HCT116 (cell line): ENCODE measurements around the gene ZXDC. TPM values are rescaled to one million over a fixed set of nuclear protein-coding genes. Genes with fewer than 3 reads are reported as not detected.

Experiments
- ATAC-seq: fragments of 200-7000 bp; cut with Tn5 transposase; 2 replicates; pipeline ENCODE4 v1.9.1; 2020; ENCODE audit warnings: mild to moderate bottlenecking, moderate library complexity
- BruUV-seq: library from RNA; stranded (reverse); fragments of 400-500 nt; replicated peaks from 2 replicates; lab custom pipeline; 2021; lab: Mats Ljungman, UMichigan
- CTCF ChIA-PET: fragments of 300-600 bp; sonication (Branson Sonifier 250); formaldehyde crosslinking; loops from one replicate; lab custom pipeline; 2021; ENCODE audit warnings: antibody characterized with exemption; lab: Charles Lee
- POLR2A ChIA-PET: fragments of 300-600, 350-600 bp; sonication (Branson Sonifier 250); formaldehyde crosslinking; loops from one replicate; lab custom pipeline; 2021; ENCODE audit warnings: antibody characterized with exemption; lab: Charles Lee
- RAD21 ChIA-PET, 2 experiments: fragments of 300-600 bp; sonication (Branson Sonifier 250); formaldehyde crosslinking; loops; one replicate each; lab custom pipeline; 2023; ENCODE audit warnings: low total read pairs in 2 of 2; ENCODE audit not compliant: uncharacterized antibody in 2 of 2, unreplicated experiment in 2 of 2, low non-redundant PET in 1 of 2; lab: Charles Lee
- DNase-seq: peaks from one replicate; pipeline ENCODE4 v3.0.0-alpha.2; 2010; ENCODE audit warnings: low read depth, low spot score
- H2AFZ ChIP-seq: fragments of 200-600 bp; shearing (Covaris generic), sonication (generic); 2 replicates; pipeline ENCODE4 v1.6.1; 2017; ENCODE audit warnings: low read depth, mixed run types, mixed read lengths, antibody characterized with exemption, low read length; ENCODE audit not compliant: poor library complexity, severe bottlenecking
- H3K27ac ChIP-seq: 2 replicates; pipeline ENCODE4 v1.5.1; 2012; ENCODE audit warnings: low read depth, low read length
- H3K27me3 ChIP-seq: fragments of 200-600 bp; sonication (generic); 2 replicates; pipeline ENCODE4 v1.6.1; 2016; ENCODE audit warnings: mixed run types, low read length, mixed read lengths; ENCODE audit not compliant: insufficient read depth
- H3K36me3 ChIP-seq, 2 experiments: fragments of 200-500 bp in 1 of 2; fragments of 200-600 bp in 1 of 2; sonication (Bioruptor generic) in 1 of 2; sonication (generic) in 1 of 2; 2 replicates each; pipeline versions ENCODE4 v1.5.1 to v1.6.1; 2014 to 2016; ENCODE audit warnings: low read length in 2 of 2, inconsistent platforms in 1 of 2, mixed read lengths in 1 of 2, mixed run types in 1 of 2; ENCODE audit not compliant: insufficient read depth in 2 of 2, control insufficient read depth in 1 of 2
- H3K4me1 ChIP-seq, 2 experiments: fragments of 200-600 bp in 1 of 2; sonication (generic) in 1 of 2; 2 replicates each; pipeline versions ENCODE4 v1.5.1 to v1.6.1; 2012 to 2017; ENCODE audit warnings: low read length in 2 of 2, inconsistent platforms in 1 of 2, mild to moderate bottlenecking in 1 of 2, mixed read lengths in 1 of 2, mixed run types in 1 of 2, moderate library complexity in 1 of 2; ENCODE audit not compliant: insufficient read depth in 2 of 2, control insufficient read depth in 1 of 2
- H3K4me2 ChIP-seq: fragments of 200-600 bp; sonication (generic); 2 replicates; pipeline ENCODE4 v1.6.1; 2017; ENCODE audit warnings: mixed run types, low read length, mixed read lengths
- H3K4me3 ChIP-seq, 2 experiments: fragments of 200-600 bp in 1 of 2; sonication (generic) in 1 of 2; replicated peaks in 1 of 2; 2 replicates each; pipeline ENCODE4 v1.5.1; 2011 to 2016; ENCODE audit warnings: low read length in 2 of 2, control low read depth in 1 of 2, low read depth in 1 of 2, mild to moderate bottlenecking in 1 of 2, mixed read lengths in 1 of 2, mixed run types in 1 of 2
- H3K79me2 ChIP-seq: fragments of 200-600 bp; sonication (generic); 2 replicates; pipeline ENCODE4 v1.6.1; 2017; ENCODE audit warnings: mild to moderate bottlenecking, mixed run types, low read length, moderate library complexity, mixed read lengths; ENCODE audit not compliant: insufficient read depth
- H3K9ac ChIP-seq: fragments of 200-600 bp; sonication (generic); 2 replicates; pipeline ENCODE4 v1.6.1; 2016; ENCODE audit warnings: low read length, mixed read lengths
- H3K9me2 ChIP-seq: fragments of 200-600 bp; sonication (generic), shearing (Covaris generic); 2 replicates; pipeline ENCODE4 v1.6.1; 2017; ENCODE audit warnings: mixed run types, mild to moderate bottlenecking, moderate library complexity; ENCODE audit not compliant: insufficient read depth
- H3K9me3 ChIP-seq, 2 experiments: fragments of 200-500 bp in 1 of 2; fragments of 200-600 bp in 1 of 2; sonication (Bioruptor generic) in 1 of 2; sonication (generic) in 1 of 2; 2 replicates each; pipeline ENCODE4 v1.6.1; 2014 to 2017; ENCODE audit warnings: low read length in 2 of 2, mixed read lengths in 2 of 2, inconsistent platforms in 1 of 2, low read depth in 1 of 2, mild to moderate bottlenecking in 1 of 2, mixed run types in 1 of 2, moderate library complexity in 1 of 2; ENCODE audit not compliant: control insufficient read depth in 1 of 2, insufficient read depth in 1 of 2
- H4K20me1 ChIP-seq: fragments of 200-600 bp; sonication (generic), shearing (Covaris generic); 2 replicates; pipeline ENCODE4 v1.6.1; 2017; ENCODE audit warnings: mixed run types, mild to moderate bottlenecking, moderate library complexity; ENCODE audit not compliant: insufficient read depth
- CEBPB ChIP-seq: IDR thresholded peaks from 2 replicates; pipeline ENCODE4 v1.6.1; 2012; ENCODE audit warnings: low read depth
- EGR1 ChIP-seq: IDR thresholded peaks from 2 replicates; pipeline ENCODE4 v1.6.1; 2012; ENCODE audit warnings: low read depth
- ELF1 ChIP-seq: IDR thresholded peaks from 2 replicates; pipeline ENCODE4 v1.6.1; 2012; ENCODE audit warnings: low read depth, borderline replicate concordance
- FOSL1 ChIP-seq: IDR thresholded peaks from 2 replicates; pipeline ENCODE4 v1.6.1; 2012; ENCODE audit warnings: low read depth
- RAD21 ChIP-seq: IDR thresholded peaks from 2 replicates; pipeline ENCODE4 v1.6.1; 2012; ENCODE audit warnings: low read depth, mild to moderate bottlenecking
- SP1 ChIP-seq: IDR thresholded peaks from 2 replicates; pipeline ENCODE4 v1.6.1; 2012; ENCODE audit warnings: low read depth
- SRF ChIP-seq: IDR thresholded peaks from 2 replicates; pipeline ENCODE4 v1.6.1; 2012; ENCODE audit warnings: low read depth
- ZFX ChIP-seq: fragments of 450-650 bp; IDR thresholded peaks from 2 replicates; pipeline ENCODE4 v1.6.1; 2017
- ZNF274 ChIP-seq: fragments of 200-500 bp; sonication (Bioruptor generic); IDR thresholded peaks from 2 replicates; pipeline ENCODE4 v1.6.1; 2014; ENCODE audit warnings: mild to moderate bottlenecking, low read depth, low read length, inconsistent platforms
- intact Hi-C: fragments of 100-400 bp; cut with micrococcal nuclease; formaldehyde crosslinking; loops from 2 replicates; pipeline ENCODE4 v1.10.0; 2022
- total RNA-seq: library from RNA; stranded (reverse); gene quantifications from one replicate; pipeline ENCODE4 v1.2.1, GENCODE V29; 2021; ENCODE audit not compliant: unreplicated experiment
- TF ChIP-seq, protein P1 (sequence below): IDR thresholded peaks from 2 replicates; pipeline ENCODE4 v1.6.1; 2012
- TF ChIP-seq, protein P2 (sequence below), 3 experiments: fragments of 200-600 bp in 1 of 3; sonication (generic) in 1 of 3; IDR thresholded peaks in 2 of 3; conservative IDR thresholded peaks in 1 of 3; 2 replicates each; pipeline ENCODE4 v1.5.1; 2012 to 2017; ENCODE audit warnings: low read depth in 2 of 3, low read length in 2 of 3, antibody characterized with exemption in 1 of 3, borderline replicate concordance in 1 of 3, control low read depth in 1 of 3, mild to moderate bottlenecking in 1 of 3, mixed read lengths in 1 of 3, mixed run types in 1 of 3, moderate library complexity in 1 of 3; ENCODE audit not compliant: insufficient read depth in 1 of 3
- TF ChIP-seq, protein P3 (sequence below): IDR thresholded peaks from 2 replicates; pipeline ENCODE4 v1.6.1; 2012; ENCODE audit warnings: low read depth

Gene ZXDC
- total RNA-seq, 1 experiment from 2014 or later, result 29.9 TPM

DNA sequence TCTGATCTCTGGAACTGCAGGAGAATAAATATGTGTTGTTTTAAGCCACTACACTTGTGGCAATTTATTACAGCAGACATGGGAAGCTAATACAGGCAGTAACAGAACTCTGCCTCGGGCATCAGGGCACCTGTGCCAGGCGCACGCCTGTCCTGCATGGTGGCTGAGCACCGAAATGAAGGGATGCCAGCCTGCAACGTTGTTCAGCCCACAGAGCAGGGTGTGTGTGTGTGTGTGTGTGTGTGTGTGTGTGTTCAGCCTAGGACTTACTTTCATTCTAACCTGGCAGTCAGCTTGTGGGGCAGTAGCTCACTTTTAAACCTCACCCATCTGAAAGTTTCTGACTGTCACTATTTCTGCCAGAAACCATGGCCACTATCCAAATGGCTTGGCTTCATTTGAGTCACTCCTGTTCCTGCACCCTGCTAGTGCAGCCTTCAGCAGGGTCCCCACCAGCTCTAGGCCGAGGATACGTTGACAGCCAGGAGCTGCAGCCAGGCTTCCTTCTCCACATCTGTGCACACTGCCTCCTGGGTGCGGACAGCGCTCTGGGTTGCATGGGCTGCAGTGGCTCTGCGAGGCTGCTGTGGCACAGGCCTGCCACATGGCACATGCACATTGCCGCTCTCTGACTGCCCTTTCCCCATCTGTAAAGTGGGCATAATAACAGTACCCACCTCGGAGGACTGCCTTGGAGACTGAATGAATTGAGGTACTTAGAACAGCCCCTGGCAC lies 37.4 kb upstream of the ZXDC start:
- no peaks in the 10 kb centered on the region for H4K20me1 ChIP-seq
- no peak overlapping the region for H3K9ac ChIP-seq
- intact Hi-C loops, result no loop called here
- H3K36me3 ChIP-seq, result no peaks in the 10 kb centered on the region
- peaks cover 0 to 10% of the 10 kb centered on the region in 2 experiments; a peak in 2 of 4 replicates for H3K4me1 ChIP-seq
- no peaks in the 10 kb centered on the region for H3K27me3 ChIP-seq
- TF ChIP-seq CEBPB, result no peak
- no peak for TF ChIP-seq SP1
- TF ChIP-seq, protein P1, sequence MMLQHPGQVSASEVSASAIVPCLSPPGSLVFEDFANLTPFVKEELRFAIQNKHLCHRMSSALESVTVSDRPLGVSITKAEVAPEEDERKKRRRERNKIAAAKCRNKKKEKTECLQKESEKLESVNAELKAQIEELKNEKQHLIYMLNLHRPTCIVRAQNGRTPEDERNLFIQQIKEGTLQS, result no peak
- TF ChIP-seq ZFX, result no peak
- TF ChIP-seq ELF1, result no peak
- TF ChIP-seq EGR1, result no peak
- TF ChIP-seq FOSL1, result no peak
- TF ChIP-seq ZNF274, result no peak
- no peak for TF ChIP-seq SRF
- TF ChIP-seq, protein P2, sequence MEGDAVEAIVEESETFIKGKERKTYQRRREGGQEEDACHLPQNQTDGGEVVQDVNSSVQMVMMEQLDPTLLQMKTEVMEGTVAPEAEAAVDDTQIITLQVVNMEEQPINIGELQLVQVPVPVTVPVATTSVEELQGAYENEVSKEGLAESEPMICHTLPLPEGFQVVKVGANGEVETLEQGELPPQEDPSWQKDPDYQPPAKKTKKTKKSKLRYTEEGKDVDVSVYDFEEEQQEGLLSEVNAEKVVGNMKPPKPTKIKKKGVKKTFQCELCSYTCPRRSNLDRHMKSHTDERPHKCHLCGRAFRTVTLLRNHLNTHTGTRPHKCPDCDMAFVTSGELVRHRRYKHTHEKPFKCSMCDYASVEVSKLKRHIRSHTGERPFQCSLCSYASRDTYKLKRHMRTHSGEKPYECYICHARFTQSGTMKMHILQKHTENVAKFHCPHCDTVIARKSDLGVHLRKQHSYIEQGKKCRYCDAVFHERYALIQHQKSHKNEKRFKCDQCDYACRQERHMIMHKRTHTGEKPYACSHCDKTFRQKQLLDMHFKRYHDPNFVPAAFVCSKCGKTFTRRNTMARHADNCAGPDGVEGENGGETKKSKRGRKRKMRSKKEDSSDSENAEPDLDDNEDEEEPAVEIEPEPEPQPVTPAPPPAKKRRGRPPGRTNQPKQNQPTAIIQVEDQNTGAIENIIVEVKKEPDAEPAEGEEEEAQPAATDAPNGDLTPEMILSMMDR (IDR thresholded peaks at IDR 0.05 in 2 of 3, conservative IDR thresholded peaks at IDR 0.05 in 1 of 3; ENCODE audit: borderline replicate concordance in 1 of 3, insufficient read depth in 1 of 3, low read depth in 2 of 3, low read length in 2 of 3), result no peak
- TF ChIP-seq RAD21, result no peak
- TF ChIP-seq, protein P3, sequence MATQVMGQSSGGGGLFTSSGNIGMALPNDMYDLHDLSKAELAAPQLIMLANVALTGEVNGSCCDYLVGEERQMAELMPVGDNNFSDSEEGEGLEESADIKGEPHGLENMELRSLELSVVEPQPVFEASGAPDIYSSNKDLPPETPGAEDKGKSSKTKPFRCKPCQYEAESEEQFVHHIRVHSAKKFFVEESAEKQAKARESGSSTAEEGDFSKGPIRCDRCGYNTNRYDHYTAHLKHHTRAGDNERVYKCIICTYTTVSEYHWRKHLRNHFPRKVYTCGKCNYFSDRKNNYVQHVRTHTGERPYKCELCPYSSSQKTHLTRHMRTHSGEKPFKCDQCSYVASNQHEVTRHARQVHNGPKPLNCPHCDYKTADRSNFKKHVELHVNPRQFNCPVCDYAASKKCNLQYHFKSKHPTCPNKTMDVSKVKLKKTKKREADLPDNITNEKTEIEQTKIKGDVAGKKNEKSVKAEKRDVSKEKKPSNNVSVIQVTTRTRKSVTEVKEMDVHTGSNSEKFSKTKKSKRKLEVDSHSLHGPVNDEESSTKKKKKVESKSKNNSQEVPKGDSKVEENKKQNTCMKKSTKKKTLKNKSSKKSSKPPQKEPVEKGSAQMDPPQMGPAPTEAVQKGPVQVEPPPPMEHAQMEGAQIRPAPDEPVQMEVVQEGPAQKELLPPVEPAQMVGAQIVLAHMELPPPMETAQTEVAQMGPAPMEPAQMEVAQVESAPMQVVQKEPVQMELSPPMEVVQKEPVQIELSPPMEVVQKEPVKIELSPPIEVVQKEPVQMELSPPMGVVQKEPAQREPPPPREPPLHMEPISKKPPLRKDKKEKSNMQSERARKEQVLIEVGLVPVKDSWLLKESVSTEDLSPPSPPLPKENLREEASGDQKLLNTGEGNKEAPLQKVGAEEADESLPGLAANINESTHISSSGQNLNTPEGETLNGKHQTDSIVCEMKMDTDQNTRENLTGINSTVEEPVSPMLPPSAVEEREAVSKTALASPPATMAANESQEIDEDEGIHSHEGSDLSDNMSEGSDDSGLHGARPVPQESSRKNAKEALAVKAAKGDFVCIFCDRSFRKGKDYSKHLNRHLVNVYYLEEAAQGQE, result no peak
- H3K9me3 ChIP-seq, result no peaks in the 10 kb centered on the region
- no TSS peak for BruUV-seq
- H3K4me2 ChIP-seq, result no peak overlapping the region
- H2AFZ ChIP-seq, result no peak overlapping the region
- H3K79me2 ChIP-seq, result no peaks in the 10 kb centered on the region
- CTCF ChIA-PET, result interaction anchor here (1.3 kb wide), 1 partner anchor 10 kb away, joined by 3 read pairs; no protein-coding TSS in a partner anchor
- POLR2A ChIA-PET, result no interaction called here
- H3K9me2 ChIP-seq, result no peaks in the 10 kb centered on the region
- DNase-seq (no peak), ATAC-seq (no peak)
- H3K27ac ChIP-seq, result no peak overlapping the region
- no peak overlapping the region for H3K4me3 ChIP-seq
- RAD21 ChIA-PET, result no interaction called here
